Transverse colon (tissue), 4 donors: ENCODE data around the gene ACSL4. TPM values are rescaled to one million over a fixed set of nuclear protein-coding genes. Genes with fewer than 3 reads are reported as not detected.
"Not testable (repeated sequence)": the region's sequence is repeated elsewhere in the genome, so short reads cannot be mapped to it uniquely, and the experiment has no call there.

Source experiments
- DNase-seq: peaks from one replicate; pipeline ENCODE4 v3.0.0-alpha.2; 2019
- H3K27ac ChIP-seq, 4 donors: fragments of 200-600 bp; sonication (generic); 2 replicates each; pipeline ENCODE4 v1.5.1; 2016 to 2018; ENCODE audit warnings: inconsistent platforms in 4 of 4
- H3K27me3 ChIP-seq: fragments of 200-600 bp; sonication (generic); 2 replicates; pipeline ENCODE4 v1.5.1; 2017; ENCODE audit warnings: inconsistent platforms
- H3K36me3 ChIP-seq, 4 donors: fragments of 200-600 bp; sonication (generic); 2 replicates each; pipeline ENCODE4 v1.5.1; 2017 to 2019; ENCODE audit warnings: inconsistent platforms in 4 of 4
- H3K4me1 ChIP-seq, 4 donors: fragments of 200-600 bp; sonication (generic); 2 replicates each; pipeline ENCODE4 v1.5.1; 2017 to 2020; ENCODE audit warnings: inconsistent platforms in 4 of 4
- H3K4me3 ChIP-seq, 4 donors: fragments of 200-600 bp; sonication (generic); 1 replicate in 1 of 4; 2 replicates in 3 of 4; pipeline versions ENCODE4 v1.5.1 to v1.6.1; 2017 to 2019; ENCODE audit warnings: inconsistent platforms in 4 of 4
- H3K9me3 ChIP-seq, 2 donors: fragments of 200-600 bp; sonication (generic); 2 replicates each; pipeline ENCODE4 v1.5.1; 2017 to 2019; ENCODE audit warnings: inconsistent platforms in 2 of 2
- EP300 ChIP-seq: sonication (generic); formaldehyde crosslinking; IDR thresholded peaks from one replicate; pipeline ENCODE4 v1.6.1; 2017; ENCODE audit warnings: antibody characterized with exemption, low read depth
- POLR2A ChIP-seq: fragments of 450-650 bp; IDR thresholded peaks from one replicate; pipeline ENCODE4 v1.6.1; 2016; ENCODE audit warnings: antibody characterized with exemption, mild to moderate bottlenecking, moderate library complexity
- POLR2AphosphoS5 ChIP-seq, 3 donors: sonication (generic); formaldehyde crosslinking; IDR thresholded peaks; one replicate each; pipeline ENCODE4 v1.6.1; 2016; ENCODE audit warnings: antibody characterized with exemption in 3 of 3
- WGBS, 2 donors: methylation state at CpG; one replicate each; pipeline ENCODE4 v1.1.5; 2018; ENCODE audit warnings: low coverage in 1 of 2; 5-methylcytosine and 5-hydroxymethylcytosine counted together
- in situ Hi-C, 4 donors: fragments of 200-750 bp; cut with MboI; loops; one replicate each; pipeline versions ENCODE4 v1.15.0 to v1.15.1; 2017; ENCODE audit warnings: low sequenced_read_pairs in 3 of 4, low pct_ligation_motif_present in 1 of 4, low pct_unique_long_range_greater_than_20kb in 1 of 4
- intact Hi-C: fragments of 100-400 bp; cut with DNase I; formaldehyde crosslinking; loops from one replicate; pipeline ENCODE4 v1.15.1; 2023; ENCODE audit warnings: low total_unique reads
- total RNA-seq, 4 donors: library from RNA; depleted of rRNA; stranded (reverse); fragments of >200 nt; gene quantifications; one replicate each; pipeline ENCODE4 v1.1.0, GENCODE V29; 2016
- TF ChIP-seq, protein P1 (sequence below), 5 experiments: fragments of 200-600 bp in 3 of 5; fragments of 450-650 bp in 2 of 5; sonication (generic) in 3 of 5; IDR thresholded peaks; 1 replicate in 2 of 5; 2 replicates in 3 of 5; pipeline ENCODE4 v1.5.1; 2016 to 2017; ENCODE audit warnings: antibody characterized with exemption in 5 of 5, inconsistent platforms in 3 of 5, mild to moderate bottlenecking in 2 of 5, moderate library complexity in 1 of 5

ACSL4 gene
- total RNA-seq, 4 donors from 2014 or later: 8.2 to 20.8 (median 9.6) TPM

DNA sequence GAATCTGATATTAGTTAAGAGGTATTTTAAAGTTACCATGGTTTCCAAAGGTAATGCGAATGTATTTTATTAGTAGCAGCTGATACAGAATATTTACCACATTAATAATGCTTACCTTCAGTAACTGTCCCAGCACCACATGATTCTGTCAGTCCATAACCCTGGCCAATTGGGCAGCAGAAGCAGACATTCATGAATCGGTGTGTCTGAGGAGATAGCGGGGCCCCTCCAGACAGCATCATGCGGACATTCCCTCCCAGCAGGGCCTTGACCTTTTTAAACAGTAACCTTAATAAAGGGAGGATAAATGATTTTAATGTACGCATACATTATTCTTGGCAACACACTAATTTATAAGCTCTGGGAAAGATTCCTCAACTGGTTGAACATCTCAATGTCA lies 65.1 kb downstream of the ACSL4 start:
- DNase-seq: no peak
- Histone ChIP-seq H3K4me3 (no peak overlapping the region), H3K4me1 (no peaks in the 10 kb centered on the region), H3K27me3 (no peaks in the 10 kb centered on the region), H3K27ac (no peak overlapping the region), H3K36me3 (no peaks in the 10 kb centered on the region), H3K9me3 (no peaks in the 10 kb centered on the region)
- in situ Hi-C loops (no loop called here), intact Hi-C loops (no loop called here)
- WGBS, 2 donors: 93 to 95% methylated on average over 5 of the region's 5 CpGs
- no peak for TF ChIP-seq POLR2A
- no peak for TF ChIP-seq POLR2AphosphoS5 (IDR thresholded peaks at IDR 0.05)
- TF ChIP-seq EP300: no peak
- TF ChIP-seq, protein P1, sequence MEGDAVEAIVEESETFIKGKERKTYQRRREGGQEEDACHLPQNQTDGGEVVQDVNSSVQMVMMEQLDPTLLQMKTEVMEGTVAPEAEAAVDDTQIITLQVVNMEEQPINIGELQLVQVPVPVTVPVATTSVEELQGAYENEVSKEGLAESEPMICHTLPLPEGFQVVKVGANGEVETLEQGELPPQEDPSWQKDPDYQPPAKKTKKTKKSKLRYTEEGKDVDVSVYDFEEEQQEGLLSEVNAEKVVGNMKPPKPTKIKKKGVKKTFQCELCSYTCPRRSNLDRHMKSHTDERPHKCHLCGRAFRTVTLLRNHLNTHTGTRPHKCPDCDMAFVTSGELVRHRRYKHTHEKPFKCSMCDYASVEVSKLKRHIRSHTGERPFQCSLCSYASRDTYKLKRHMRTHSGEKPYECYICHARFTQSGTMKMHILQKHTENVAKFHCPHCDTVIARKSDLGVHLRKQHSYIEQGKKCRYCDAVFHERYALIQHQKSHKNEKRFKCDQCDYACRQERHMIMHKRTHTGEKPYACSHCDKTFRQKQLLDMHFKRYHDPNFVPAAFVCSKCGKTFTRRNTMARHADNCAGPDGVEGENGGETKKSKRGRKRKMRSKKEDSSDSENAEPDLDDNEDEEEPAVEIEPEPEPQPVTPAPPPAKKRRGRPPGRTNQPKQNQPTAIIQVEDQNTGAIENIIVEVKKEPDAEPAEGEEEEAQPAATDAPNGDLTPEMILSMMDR (IDR thresholded peaks at IDR 0.05): no peak

DNA sequence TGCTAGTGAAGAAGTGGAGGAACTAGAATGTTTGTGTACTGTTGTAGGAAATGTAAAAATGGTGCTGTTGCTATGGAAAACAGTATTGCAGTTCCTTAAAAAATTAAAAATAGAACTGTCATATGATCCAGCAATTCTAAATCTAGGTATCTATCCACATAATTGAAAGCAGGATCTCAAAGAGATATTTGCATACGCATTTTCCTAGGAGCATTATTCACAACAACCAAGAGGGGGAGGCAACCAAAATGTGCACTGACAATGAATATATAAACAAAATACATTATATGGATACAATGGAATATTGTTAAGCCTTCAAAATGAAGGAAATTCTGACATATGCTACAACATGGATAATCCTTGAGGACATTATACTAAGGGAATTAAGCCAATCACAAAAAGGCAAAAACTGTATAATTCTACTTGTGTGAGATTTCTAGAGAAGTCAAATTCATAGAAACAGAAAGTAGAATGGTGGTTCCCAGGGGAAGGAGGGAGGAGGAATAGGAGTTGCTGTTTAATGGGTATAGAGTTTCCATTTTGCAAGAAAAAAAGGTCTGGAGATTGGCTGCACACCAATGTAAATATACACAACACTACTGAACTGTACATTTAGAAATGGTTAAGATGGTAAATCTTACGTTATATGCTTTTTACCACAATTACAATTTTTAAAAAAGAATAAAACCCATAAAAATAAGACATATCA lies 72.5 kb downstream of the ACSL4 start:
- no peaks in the 10 kb centered on the region for H3K27me3 ChIP-seq
- no peaks in the 10 kb centered on the region for H3K4me1 ChIP-seq
- in situ Hi-C loops: no loop called here
- intact Hi-C loops: no loop called here
- no peak overlapping the region for H3K4me3 ChIP-seq
- WGBS, 2 donors: 80 to 100% methylated on average over 2 of the region's 2 CpGs
- DNase-seq: no peak
- no peaks in the 10 kb centered on the region for H3K36me3 ChIP-seq
- no peaks in the 10 kb centered on the region for H3K9me3 ChIP-seq
- TF ChIP-seq POLR2A (no peak), POLR2AphosphoS5 (IDR thresholded peaks at IDR 0.05) (no peak), EP300 (no peak)
- TF ChIP-seq, protein P1 (IDR thresholded peaks at IDR 0.05): no peak
- no peak overlapping the region for H3K27ac ChIP-seq

DNA sequence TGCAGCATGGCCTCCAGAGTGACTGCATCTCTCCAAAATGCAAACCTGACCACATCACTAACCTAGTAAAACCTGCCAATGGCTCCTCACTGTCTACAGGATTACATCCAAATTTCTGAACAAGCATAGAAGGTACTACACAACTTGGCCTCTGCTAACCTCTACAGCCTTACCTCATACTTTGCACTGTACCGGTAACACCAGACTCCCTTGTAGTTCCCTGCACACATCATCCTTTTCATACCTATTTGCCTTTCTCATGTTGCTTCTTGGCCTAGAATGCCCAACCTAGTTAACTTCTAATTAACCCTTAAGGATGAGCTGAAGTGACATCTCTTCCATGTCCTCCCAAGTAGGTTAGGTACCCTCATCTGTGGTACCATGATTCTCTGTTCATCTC lies 74.7 kb downstream of the ACSL4 start:
- in situ Hi-C loops (no loop called here), intact Hi-C loops (no loop called here)
- no peak overlapping the region for H3K27ac ChIP-seq
- no peaks in the 10 kb centered on the region for H3K9me3 ChIP-seq
- no peak for TF ChIP-seq POLR2A
- TF ChIP-seq, protein P1 (IDR thresholded peaks at IDR 0.05): no peak
- no peak for TF ChIP-seq POLR2AphosphoS5 (IDR thresholded peaks at IDR 0.05)
- TF ChIP-seq EP300: no peak
- H3K27me3 ChIP-seq: no peaks in the 10 kb centered on the region
- no peaks in the 10 kb centered on the region for H3K4me1 ChIP-seq
- WGBS, 2 donors: 100% methylated on average over 1 of the region's 1 CpG
- no peak overlapping the region for H3K4me3 ChIP-seq
- DNase-seq: no peak
- no peaks in the 10 kb centered on the region for H3K36me3 ChIP-seq

DNA sequence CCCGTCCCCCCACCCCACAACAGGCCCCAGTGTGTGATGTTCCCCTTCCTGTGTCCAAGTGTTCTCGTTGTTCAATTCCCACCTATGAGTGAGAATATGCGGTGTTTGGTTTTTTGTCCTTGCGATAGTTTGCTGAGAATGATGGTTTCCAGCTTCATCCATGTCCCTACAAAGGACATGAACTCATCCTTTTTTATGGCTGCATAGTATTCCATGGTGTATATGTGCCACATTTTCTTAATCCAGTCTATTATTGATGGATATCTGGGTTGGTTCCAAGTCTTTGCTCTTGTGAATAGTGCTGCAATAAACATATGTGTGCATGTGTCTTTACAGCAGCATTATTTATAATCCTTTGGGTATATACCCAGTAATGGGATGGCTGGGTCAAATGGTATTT lies 75.7 kb downstream of the ACSL4 start:
- 87 to 100% methylated on average over 1 to 4 of the region's 4 CpGs for WGBS, 2 donors
- H3K9me3 ChIP-seq, DNase-seq, in situ Hi-C loops, H3K27me3 ChIP-seq, H3K4me1 ChIP-seq, H3K27ac ChIP-seq, H3K36me3 ChIP-seq, intact Hi-C loops, H3K4me3 ChIP-seq: not testable (repeated sequence)

DNA sequence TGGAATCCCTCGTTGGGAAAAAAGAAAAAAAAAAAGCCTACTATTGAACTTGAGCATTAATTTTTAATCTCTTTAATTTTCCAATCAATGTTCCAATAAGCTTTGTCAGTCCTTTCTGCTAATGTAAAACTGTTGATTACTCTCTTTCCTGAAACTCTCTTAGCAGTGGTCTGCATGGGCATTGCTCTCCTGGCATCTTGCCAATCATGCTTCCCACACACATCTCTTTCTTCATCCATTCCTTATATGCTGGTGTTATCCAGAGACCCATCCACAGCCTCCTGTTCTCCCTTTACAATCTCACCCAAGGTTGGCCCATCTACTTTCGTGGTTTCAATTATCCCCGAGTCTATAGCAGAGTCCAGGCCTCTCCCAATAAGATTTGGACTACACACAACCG lies 76.3 kb downstream of the ACSL4 start:
- no peaks in the 10 kb centered on the region for H3K4me1 ChIP-seq
- intact Hi-C loops: no loop called here
- no peaks in the 10 kb centered on the region for H3K27me3 ChIP-seq
- DNase-seq: no peak
- H3K27ac ChIP-seq: no peak overlapping the region
- no peak overlapping the region for H3K4me3 ChIP-seq
- 82 to 100% methylated on average over 3 to 4 of the region's 4 CpGs for whole genome bisulfite sequencing, 2 donors
- in situ Hi-C loops: no loop called here
- TF ChIP-seq POLR2A: no peak
- TF ChIP-seq, protein P1 (IDR thresholded peaks at IDR 0.05): no peak
- TF ChIP-seq POLR2AphosphoS5 (IDR thresholded peaks at IDR 0.05): no peak
- TF ChIP-seq EP300: no peak
- H3K9me3 ChIP-seq: no peaks in the 10 kb centered on the region
- H3K36me3 ChIP-seq: no peaks in the 10 kb centered on the region
